ENCODE data around the gene CA4. TPM values are rescaled to one million over a fixed set of nuclear protein-coding genes. Genes with fewer than 3 reads are reported as not detected.
A peak's percentile ranks its signal among the peaks of the same experiment; 100 is the strongest.

CA4 gene
- total and polyA plus RNA-seq, 9 of the 15 experiments (the other 6 are each of a cell fraction or from before 2014, with no cell fraction given) = 0.13 TPM; not detected in 7

GRCh38 chr17:60139438-60140285 is 10.1 kb upstream of the CA4 start (continued):
- no peak for TF ChIP-seq MGA (IDR thresholded peaks at IDR 0.05)
- peak; percentile 77 to 82 (median 80) for TF ChIP-seq CTCF (IDR thresholded peaks at IDR 0.05 in 2 of 3, conservative IDR thresholded peaks at IDR 0.05 in 1 of 3; ENCODE audit: insufficient read depth in 2 of 3, low read depth in 1 of 3, low read length in 3 of 3)
- TF ChIP-seq ASH1L (IDR thresholded peaks at IDR 0.05; ENCODE audit: borderline replicate concordance, low read depth, partially characterized antibody) = no peak
- no peak for TF ChIP-seq MXD1 (CRISPR knock-in tag; IDR thresholded peaks at IDR 0.05; ENCODE audit: borderline replicate concordance, poor library complexity, severe bottlenecking)
- TF ChIP-seq POLR2A (conservative IDR thresholded peaks at IDR 0.05) = no peak
- peak; percentile 99 for TF ChIP-seq TFAP4 (CRISPR knock-in tag; IDR thresholded peaks at IDR 0.05; ENCODE audit: borderline replicate concordance)
- TF ChIP-seq CHD4 (IDR thresholded peaks at IDR 0.05; ENCODE audit: insufficient read depth, insufficient replicate concordance, low read depth, low read length, poor library complexity, severe bottlenecking) = no peak
- no peak for TF ChIP-seq ZNF280B (CRISPR knock-in tag; IDR thresholded peaks at IDR 0.05)
